Measurements from ENCODE around the gene FADS1.

DNA sequence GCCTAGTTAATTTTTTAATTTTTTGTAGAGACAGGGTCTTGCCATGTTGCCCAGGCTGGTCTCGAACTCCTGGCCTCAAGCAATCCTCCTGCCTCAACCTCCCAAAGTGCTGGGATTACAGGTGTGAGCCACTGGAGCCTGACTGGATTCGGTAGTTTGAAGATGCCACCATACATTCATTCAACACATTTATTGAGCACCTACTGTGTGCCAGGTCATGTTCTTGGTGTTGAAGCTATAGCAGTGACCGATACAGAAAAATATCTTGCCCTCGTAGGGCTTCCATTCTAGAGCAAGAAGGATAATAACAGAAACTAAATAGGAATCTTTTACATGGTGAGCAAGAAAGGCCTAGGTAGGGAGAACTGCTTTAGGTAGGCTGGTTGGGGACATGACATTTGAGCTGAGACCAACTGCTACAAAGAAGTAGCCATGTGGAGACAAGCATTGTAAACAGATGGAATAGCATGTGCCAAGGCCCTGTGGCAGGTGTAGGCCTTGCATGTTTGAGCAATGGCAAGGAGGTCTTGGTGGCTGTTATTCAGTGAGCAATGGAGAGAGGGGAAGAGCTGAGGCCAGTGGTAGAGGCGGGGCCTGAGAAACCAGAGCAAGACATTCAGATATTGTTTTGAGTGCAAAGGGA lies 66.1 kb downstream of the FADS1 start:
- TF ChIP-seq, protein P1, sequence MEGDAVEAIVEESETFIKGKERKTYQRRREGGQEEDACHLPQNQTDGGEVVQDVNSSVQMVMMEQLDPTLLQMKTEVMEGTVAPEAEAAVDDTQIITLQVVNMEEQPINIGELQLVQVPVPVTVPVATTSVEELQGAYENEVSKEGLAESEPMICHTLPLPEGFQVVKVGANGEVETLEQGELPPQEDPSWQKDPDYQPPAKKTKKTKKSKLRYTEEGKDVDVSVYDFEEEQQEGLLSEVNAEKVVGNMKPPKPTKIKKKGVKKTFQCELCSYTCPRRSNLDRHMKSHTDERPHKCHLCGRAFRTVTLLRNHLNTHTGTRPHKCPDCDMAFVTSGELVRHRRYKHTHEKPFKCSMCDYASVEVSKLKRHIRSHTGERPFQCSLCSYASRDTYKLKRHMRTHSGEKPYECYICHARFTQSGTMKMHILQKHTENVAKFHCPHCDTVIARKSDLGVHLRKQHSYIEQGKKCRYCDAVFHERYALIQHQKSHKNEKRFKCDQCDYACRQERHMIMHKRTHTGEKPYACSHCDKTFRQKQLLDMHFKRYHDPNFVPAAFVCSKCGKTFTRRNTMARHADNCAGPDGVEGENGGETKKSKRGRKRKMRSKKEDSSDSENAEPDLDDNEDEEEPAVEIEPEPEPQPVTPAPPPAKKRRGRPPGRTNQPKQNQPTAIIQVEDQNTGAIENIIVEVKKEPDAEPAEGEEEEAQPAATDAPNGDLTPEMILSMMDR (IDR thresholded peaks at IDR 0.05; ENCODE audit: low read depth, low read length, poor library complexity, severe bottlenecking) = no peak
- TF ChIP-seq EZH2phosphoT487 (IDR thresholded peaks at IDR 0.05; ENCODE audit: borderline replicate concordance, low read length) = no peak
